Erythroblast (primary cell): ENCODE data around the gene COBL.

Experiments used
- GATA1 ChIP-seq: IDR thresholded peaks from 2 replicates; pipeline ENCODE4 v1.6.1; 2011; ENCODE audit warnings: low read depth, mild to moderate bottlenecking, control low read depth, low read length, moderate library complexity
- POLR2A ChIP-seq: IDR thresholded peaks from 2 replicates; pipeline ENCODE4 v1.6.1; 2011; ENCODE audit warnings: mild to moderate bottlenecking, low read length

DNA sequence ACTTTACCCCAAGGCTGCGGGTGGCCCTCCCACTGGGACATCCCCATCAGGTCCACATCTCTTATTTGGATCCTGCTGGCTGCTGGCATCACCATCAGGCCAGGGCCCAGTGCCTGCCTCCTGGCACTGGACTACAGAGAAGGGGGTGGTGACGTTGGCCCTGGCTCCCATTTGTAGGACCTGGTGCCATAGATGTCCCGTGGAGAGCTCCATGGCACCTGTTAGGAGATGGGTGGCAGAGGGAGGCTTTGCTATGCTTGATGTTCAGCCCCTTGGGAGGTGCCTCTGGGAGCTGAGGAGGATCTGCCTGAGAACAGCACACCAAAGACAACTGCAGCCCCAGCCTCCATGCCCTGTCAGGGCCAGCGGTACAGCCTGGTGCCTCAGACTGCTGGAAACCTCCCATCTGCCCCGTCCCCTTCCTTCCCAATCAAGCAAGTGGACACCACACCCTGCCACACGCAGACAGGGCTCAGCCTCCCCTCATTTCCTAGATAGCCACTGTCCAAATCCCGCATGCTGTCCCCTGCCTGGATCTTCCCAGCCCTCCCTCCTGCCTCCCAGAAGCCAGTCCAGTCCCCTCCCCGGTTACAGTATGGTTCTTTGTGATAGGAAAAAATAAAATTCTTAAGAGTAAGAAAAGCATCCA lies 303.9 kb downstream of the COBL start:
- no peak for TF ChIP-seq POLR2A
- TF ChIP-seq GATA1, result no peak
